T-helper 1 cell treated with Interleukin-12 subunit alpha and Interleukin-12 subunit beta and Interleukin-4 antibody, amounts not matched to agents 30 ng/mL and 1 ng/mL, for 36 hours (primary cell): ENCODE data around the gene SNRPA. TPM values are rescaled to one million over a fixed set of nuclear protein-coding genes. Genes with fewer than 3 reads are reported as not detected.
"Not testable (repeated sequence)": the region's sequence is repeated elsewhere in the genome, so short reads cannot be mapped to it uniquely, and the experiment has no call there.

Source experiments
- intact Hi-C: fragments of 100-400 bp; cut with micrococcal nuclease; formaldehyde crosslinking; loops from one replicate; pipeline ENCODE4 v1.15.1; 2024
- total RNA-seq: library from RNA; stranded (reverse); gene quantifications from 2 replicates; pipeline ENCODE4 v1.2.3, GENCODE V29; 2022

Gene SNRPA
- total RNA-seq, 1 donor from 2014 or later = 142 TPM

GRCh38 chr19:40719414-40719894 lies 31.5 kb upstream of the SNRPA start:
- intact Hi-C loops = loop anchor here (5.0 to 10.0 kb wide), 3 partner anchors 275 to 828 kb away; partner anchors contain the start of genes B9D2 and SERTAD3

DNA sequence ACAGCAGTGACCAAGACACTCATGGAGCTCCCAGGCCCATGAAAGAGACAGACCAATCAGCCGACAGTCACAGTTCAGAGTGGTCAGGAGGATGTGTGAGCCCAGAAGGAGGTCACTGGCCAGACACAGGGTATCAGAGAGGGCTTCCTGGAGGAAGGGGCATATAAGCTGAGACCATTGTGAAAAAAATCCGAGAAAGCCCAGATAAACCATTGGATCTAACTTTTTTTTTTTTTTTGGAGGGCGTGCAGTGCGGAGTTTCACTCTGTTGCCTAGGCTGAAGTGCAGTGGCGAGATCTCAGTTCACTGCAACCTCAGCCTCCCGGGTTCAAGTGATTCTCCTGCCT lies 29.9 kb upstream of the SNRPA start:
- intact Hi-C loops = no loop called here

GRCh38 chr19:40721936-40722661 lies 28.9 kb upstream of the SNRPA start:
- intact Hi-C loops = no loop called here

DNA sequence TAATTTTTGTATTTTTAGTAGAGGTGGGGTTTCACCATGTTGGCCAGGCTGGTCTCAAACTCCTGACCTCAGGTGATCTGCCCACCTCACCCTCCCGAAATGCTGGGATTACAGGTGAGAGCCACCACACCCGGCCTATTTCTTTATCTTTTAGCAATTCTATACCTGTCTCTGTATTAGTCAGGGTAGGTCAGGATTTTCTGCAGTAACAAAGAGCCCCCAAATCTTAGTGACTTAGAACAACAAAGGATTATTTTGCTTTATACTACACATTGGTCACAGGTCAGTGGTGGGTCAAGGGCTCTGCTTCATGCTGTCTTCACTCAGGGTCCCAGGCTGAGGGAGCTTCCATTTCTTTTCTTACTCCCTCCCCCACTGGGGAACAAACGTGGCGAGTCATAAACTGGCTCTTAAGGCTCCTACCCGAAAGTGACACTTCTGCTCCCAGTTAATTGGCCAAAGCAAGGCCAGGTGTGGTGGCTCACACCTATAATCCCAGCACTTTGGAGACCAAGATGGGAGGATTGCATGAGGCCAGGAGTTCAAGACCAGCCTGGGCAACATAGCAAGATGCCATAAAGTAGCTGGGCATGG lies 27.2 kb upstream of the SNRPA start:
- intact Hi-C loops = no loop called here

GRCh38 chr19:40724315-40724714 lies 26.7 kb upstream of the SNRPA start:
- intact Hi-C loops = no loop called here

DNA sequence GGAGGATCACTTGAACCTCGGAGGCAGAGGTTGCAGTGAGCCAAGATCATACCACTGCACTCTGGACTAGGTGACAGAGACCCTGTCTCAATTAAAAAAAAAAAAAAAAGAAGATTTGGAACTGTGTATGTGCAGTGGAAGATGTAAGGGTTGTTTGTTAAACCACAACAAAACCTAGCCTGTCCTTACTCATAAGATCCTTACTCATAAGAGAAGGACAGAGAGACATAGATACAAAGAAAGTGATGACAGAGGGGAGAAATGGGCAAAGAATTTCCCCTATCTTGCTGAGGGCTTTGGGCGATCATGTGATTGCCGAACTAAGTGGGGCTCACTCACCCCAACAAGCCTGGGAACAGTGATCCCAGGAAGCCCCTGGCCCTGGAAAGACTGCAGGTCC lies 26.1 kb upstream of the SNRPA start:
- intact Hi-C loops = no loop called here

DNA sequence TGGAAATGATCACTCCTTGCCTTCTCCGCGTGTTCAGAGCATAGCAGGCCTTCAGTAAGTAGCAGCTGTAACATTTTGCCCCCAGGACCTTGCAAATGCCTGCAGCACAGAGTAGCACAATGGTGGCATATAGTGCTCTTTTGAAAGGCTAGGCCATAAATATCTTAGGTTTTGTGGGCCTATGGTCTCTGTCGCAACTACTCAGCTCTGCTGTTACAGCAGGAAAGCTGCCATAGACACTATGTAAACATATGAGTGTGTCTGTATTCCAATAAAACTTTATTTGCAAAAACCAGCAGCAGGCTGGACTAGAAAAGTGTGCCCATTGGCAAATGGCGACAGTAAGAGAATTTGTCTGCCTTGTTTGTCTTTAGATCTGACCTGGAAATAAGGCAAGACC lies 24.7 kb upstream of the SNRPA start:
- intact Hi-C loops = no loop called here

DNA sequence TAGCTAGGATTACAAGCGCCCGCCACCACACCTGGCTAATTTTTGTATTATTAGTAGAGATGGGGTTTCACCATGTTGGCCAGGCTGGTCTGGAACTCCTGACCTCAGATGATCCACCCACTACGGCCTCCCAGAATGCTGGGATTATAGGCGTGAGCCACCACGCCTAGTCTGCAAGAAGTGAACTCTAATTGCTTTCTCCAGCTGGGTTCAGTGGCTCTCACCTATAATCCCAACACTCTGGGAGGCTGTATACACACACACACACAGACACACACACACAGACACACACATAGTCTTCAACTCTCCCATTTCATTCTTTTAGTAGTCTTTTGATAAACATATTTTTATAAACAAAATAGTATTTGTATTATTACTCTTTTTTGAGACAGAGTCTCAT lies 20.9 kb upstream of the SNRPA start:
- intact Hi-C loops = not testable (repeated sequence)

GRCh38 chr19:40732304-40732703 lies 18.7 kb upstream of the SNRPA start:
- intact Hi-C loops = not testable (repeated sequence)

GRCh38 chr19:40733149-40733548 lies 17.9 kb upstream of the SNRPA start:
- intact Hi-C loops = no loop called here

- intact Hi-C loops = no loop called here
Measured at GRCh38 chr19:40735013-40735771, 15.8 kb upstream of the SNRPA start.

DNA sequence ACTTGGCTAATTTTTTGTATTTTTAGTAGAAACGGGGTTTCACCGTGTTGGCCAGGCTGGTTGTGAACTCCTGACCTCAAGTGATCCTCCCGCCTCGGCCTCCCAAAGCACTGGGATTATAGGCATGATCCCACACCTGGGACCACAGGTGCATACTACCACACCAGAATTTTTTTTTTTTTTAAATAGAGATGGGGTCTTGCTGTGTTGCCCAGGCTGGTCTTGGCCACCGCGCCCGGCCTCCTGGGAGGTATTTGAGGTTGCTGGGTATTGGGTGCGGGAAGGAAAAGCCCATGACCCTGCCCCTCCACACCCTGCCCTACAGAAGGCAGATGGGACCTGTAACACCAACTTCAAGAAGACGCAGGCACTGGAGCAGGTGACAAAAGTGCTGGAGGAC lies 14.3 kb upstream of the SNRPA start:
- intact Hi-C loops = no loop called here

DNA sequence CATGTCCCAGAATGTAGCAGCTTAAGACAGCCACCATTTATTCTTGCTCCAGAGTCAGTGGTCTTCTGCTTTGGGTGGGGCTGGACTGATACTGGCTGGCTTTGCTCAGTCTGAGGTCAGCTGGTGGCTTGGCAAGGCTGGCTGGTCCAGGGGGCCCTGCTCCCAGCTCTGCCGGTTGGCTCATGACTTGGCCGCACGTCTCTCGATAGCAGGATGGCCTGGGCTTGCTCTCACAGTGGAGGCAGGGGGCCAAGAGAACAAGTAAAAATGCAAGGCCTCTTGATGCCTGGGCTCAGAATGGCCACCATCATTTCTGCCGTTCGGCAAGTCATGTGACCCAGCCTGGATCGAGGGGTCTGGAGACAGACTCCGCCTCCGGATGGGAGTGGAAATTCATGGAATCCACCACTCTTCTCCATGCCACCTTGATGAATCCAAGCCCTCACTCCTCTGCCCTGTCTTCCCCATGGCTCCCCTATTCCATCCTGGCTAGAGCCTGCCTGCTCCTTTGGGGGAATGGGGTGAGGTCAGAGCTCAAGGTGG lies 13.8 kb upstream of the SNRPA start:
- intact Hi-C loops = no loop called here

- intact Hi-C loops = no loop called here
Measured at GRCh38 chr19:40739030-40739839, 11.8 kb upstream of the SNRPA start.

DNA sequence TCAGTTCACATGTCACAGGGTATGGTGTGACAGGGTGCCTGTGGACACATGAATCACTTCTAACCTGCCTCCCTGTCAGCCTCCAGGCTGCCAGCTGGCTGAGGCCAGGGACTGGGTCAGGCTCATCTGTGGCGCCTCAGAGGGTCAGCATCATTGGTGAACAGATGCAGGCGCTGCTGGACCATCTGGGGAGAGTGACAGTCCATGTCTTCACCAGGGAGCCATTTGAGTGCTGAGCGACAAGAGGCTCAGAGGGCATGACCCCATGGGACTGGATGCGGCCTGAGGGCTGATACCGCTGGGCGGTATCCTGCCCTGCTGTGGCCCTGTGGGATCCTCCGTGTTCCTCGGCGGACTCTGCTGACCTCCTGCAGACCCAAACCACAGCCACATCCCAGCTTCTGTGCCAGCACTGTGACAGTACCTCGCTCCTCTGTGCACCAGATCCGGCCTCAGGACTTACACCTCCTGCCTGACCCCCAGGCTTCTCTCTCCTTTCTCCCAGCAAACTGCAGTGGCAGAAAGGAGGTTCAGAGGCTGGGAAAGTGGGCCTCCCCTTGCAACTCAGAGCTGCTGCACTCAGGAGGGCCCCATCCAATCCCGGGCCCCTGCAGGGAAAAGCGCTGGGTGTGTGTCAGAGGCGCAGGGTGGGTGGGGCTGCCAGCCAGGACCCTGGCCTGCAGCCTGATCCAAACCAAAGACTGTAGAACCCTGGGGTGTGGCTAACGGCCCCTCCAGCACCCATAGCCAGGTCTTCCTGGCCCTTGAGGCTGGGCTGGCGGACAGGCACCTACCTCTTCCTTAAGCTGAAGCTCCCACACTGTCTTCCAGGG lies 10.9 kb upstream of the SNRPA start:
- intact Hi-C loops = no loop called here

GRCh38 chr19:40740747-40741146 lies 10.3 kb upstream of the SNRPA start:
- intact Hi-C loops = no loop called here

GRCh38 chr19:40741527-40742390 lies 9.2 kb upstream of the SNRPA start:
- intact Hi-C loops = no loop called here

DNA sequence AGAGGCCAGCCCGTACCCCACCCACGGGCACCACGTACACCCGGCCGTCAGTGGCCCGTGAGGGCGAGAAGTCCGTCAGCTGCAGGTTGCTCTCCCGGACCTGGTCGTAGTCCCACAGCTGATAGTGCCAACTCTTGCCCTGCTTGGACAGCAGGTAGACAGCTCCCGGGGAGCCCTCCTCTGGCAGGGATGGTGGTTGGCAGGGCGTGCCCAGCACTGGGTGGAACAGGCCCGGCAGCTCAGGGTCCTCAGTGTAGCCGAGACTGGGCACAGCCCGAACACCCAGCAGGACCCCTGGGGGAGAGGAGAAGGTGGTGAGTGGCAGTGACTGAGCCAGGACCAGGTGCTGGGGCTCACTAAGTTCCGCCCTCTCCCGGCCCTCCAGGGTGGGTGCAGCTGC lies 8.5 kb upstream of the SNRPA start:
- intact Hi-C loops = no loop called here

- intact Hi-C loops = no loop called here
Measured at GRCh38 chr19:40742886-40743285, 8.1 kb upstream of the SNRPA start.
